NCI-H1930 (cell line): ENCODE data around the gene ARSA.

ENCODE experiments used
- DNase-seq, 2 experiments: peaks; one replicate each; lab custom pipeline; 2025; lab: John Stamatoyannopoulos, UW

ARSA gene

GRCh38 chr22:50579752-50580151, 48.2 kb downstream of the ARSA start:
- DNase-seq = no peak

DNA sequence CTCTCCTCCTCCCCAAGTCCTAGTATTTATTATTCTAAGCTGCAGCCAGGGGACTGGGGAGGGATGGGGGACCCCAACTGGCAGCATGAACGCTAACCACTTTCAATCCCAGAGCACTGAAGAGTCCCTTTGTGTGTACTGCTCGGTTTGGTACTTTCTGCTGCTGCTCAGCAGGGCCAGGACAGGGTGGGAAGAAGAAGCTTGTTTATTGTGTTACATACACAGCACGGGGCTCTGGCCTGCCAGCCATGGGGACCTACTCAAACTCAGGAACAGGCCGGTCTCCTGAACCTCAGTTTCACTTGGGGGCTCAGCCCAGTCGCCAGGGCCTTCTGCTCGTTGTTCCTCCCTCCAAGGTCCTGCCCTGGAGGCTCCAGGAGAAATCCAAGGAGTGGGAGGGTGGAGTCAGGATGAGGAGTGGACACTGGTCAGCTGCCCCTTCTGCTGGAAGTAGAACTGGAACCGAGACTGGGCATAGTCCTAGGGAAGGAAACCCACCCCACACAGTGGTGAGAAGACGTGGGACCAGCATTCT, 49.1 kb downstream of the ARSA start:
- DNase-seq = no peak

- no peak for DNase-seq
Observed at GRCh38 chr22:50577987-50578775, 49.8 kb downstream of the ARSA start, which contains the start of gene CPT1B. Gene CPT1B, minus strand, starts transcription at chr22:50578427. Its CDS starts 512 bp downstream, at chr22:50577915.

DNA sequence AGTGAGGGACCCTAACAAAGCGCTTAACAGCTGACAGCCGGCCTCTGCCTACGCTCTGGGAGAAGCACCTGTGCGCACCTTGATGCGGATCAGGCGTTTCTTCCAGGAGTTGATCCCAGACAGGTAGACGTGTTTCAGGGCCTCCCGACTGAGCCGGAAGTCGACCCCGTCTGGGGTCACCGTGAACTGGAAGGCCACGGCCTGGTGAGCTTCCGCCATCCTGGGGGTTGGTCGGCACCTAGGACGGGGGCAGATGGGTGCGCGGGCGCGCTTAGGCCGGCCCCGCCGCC, 50.3 kb downstream of the ARSA start:
- no peak for DNase-seq

GRCh38 chr22:50576806-50577696, 50.9 kb downstream of the ARSA start:
- no peak for DNase-seq

GRCh38 chr22:50576070-50576469, 51.9 kb downstream of the ARSA start:
- DNase-seq = peak; percentile 17 to 39

DNA sequence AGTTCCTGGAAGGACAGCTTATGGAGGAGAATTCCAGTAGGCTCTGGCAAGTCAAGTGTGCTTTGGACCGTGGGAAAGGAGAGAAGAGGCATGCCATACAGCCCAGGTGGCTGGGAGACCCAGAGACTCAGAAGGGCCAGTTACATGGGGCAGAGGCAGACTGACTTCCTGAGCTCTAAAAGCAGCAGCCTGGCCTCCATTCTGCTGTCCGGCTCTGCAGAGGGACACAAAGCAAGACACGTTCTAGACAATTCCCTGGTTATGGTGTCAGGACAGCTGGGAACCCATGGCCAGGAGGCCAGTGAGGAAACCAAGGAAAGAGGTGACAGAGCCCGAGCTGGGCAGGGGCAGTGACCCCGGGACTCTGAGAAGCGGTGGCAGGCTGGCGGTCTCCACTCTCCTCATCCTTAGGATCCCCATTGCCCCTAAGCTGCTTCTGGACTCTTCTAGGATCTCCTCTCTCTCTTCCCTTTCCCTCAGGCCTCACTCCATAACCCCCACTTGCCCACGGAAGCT, 52.5 kb downstream of the ARSA start:
- DNase-seq = no peak
